Muscle of arm (tissue), 12 donors: ENCODE measurements around the gene OPCML. TPM values are rescaled to one million over a fixed set of nuclear protein-coding genes. Genes with fewer than 3 reads are reported as not detected.

Experiments
- DNase-seq: peaks from one replicate; pipeline ENCODE4 v3.0.0-alpha.2; 2013
- polyA plus RNA-seq, 12 donors: library from polyadenylated mRNA; unstranded; fragments of 120-200 nt; gene quantifications; one replicate each; pipeline ENCODE4 v1.2.1, GENCODE V29; 2013; ENCODE audit not compliant: insufficient read length in 12 of 12

OPCML gene
- polyA plus RNA-seq, 12 donors = 1.1 to 3.0 (median 1.8) TPM; not detected in 1

GRCh38 chr11:133413703-133414102 is 118.6 kb downstream of the OPCML start:
- DNase-seq = no peak

- no peak for DNase-seq
These were observed 122.5 kb downstream of the OPCML start for GRCh38 chr11:133409799-133410198.

- DNase-seq = no peak
These were observed 123.4 kb downstream of the OPCML start for GRCh38 chr11:133408936-133409335.

- DNase-seq = no peak
These were observed 123.9 kb downstream of the OPCML start for GRCh38 chr11:133408402-133408801.

GRCh38 chr11:133406489-133406888 is 125.8 kb downstream of the OPCML start:
- DNase-seq = no peak

GRCh38 chr11:133403900-133404299 is 128.4 kb downstream of the OPCML start:
- no peak for DNase-seq

GRCh38 chr11:133402551-133402950 is 129.8 kb downstream of the OPCML start:
- DNase-seq = no peak

GRCh38 chr11:133399855-133400625 is 132.3 kb downstream of the OPCML start:
- DNase-seq = no peak

GRCh38 chr11:133399294-133399693 is 133.0 kb downstream of the OPCML start:
- DNase-seq = no peak

GRCh38 chr11:133390803-133391202 is 141.5 kb downstream of the OPCML start:
- DNase-seq = no peak

- DNase-seq = no peak
These were observed 143.2 kb downstream of the OPCML start for GRCh38 chr11:133388975-133389568.

GRCh38 chr11:133388260-133388659 is 144.0 kb downstream of the OPCML start:
- DNase-seq = no peak

- no peak for DNase-seq
These were observed 145.4 kb downstream of the OPCML start for GRCh38 chr11:133386852-133387251.

GRCh38 chr11:133386262-133386661 is 146.0 kb downstream of the OPCML start:
- no peak for DNase-seq

GRCh38 chr11:133385781-133386180 is 146.5 kb downstream of the OPCML start:
- DNase-seq = no peak

GRCh38 chr11:133384731-133385130 is 147.6 kb downstream of the OPCML start:
- DNase-seq = no peak

- DNase-seq = no peak
These were observed 148.6 kb downstream of the OPCML start for GRCh38 chr11:133383689-133384088.

- no peak for DNase-seq
These were observed 149.1 kb downstream of the OPCML start for GRCh38 chr11:133383201-133383600.

- no peak for DNase-seq
These were observed 150.0 kb downstream of the OPCML start for GRCh38 chr11:133382131-133382812.

- DNase-seq = no peak
These were observed 150.6 kb downstream of the OPCML start for GRCh38 chr11:133381761-133382130.

GRCh38 chr11:133366147-133366546 is 166.2 kb downstream of the OPCML start:
- DNase-seq = no peak

- DNase-seq = no peak
These were observed 169.4 kb downstream of the OPCML start for GRCh38 chr11:133362916-133363315.

GRCh38 chr11:133362156-133362555 is 170.1 kb downstream of the OPCML start:
- no peak for DNase-seq
